Measurements from ENCODE around the gene HMBS. TPM values are rescaled to one million over a fixed set of nuclear protein-coding genes. Genes with fewer than 3 reads are reported as not detected.

Gene HMBS
- total RNA-seq, 4 donors from 2014 or later, result 8.7 to 31.1 (median 14.5) TPM

- H3K4me3 ChIP-seq, result no peak overlapping the region
- intact Hi-C loops (cut with DNase I; ENCODE audit: low total_unique reads) (no loop called here), in situ Hi-C loops (cut with MboI; ENCODE audit: low sequenced_read_pairs in 4 of 4) (no loop called here)
- no peak for TF ChIP-seq CTCF (IDR thresholded peaks at IDR 0.05 in 4 of 5, conservative IDR thresholded peaks at IDR 0.05 in 1 of 5)
- TF ChIP-seq POLR2A (IDR thresholded peaks at IDR 0.05), result no peak
- ATAC-seq, result no peak
- H3K36me3 ChIP-seq, result peaks cover 0 to 44% of the 10 kb centered on the region in 2 donors
- no peak for DNase-seq
- peaks cover 7 to 9% of the 10 kb centered on the region in 2 donors for H3K4me1 ChIP-seq
- H3K9me3 ChIP-seq, result no peaks in the 10 kb centered on the region
- no peak overlapping the region for H3K27ac ChIP-seq
- H3K27me3 ChIP-seq, result no peaks in the 10 kb centered on the region
These were observed 32.5 kb downstream of the HMBS start for GRCh38 chr11:119117004-119117706.

GRCh38 chr11:119118227-119118626 is 33.5 kb downstream of the HMBS start:
- Histone ChIP-seq H3K27ac (no peak overlapping the region), H3K9me3 (no peaks in the 10 kb centered on the region), H3K4me1 (peaks cover 16 to 20% of the 10 kb centered on the region in 2 donors), H3K4me3 (no peak overlapping the region), H3K27me3 (no peaks in the 10 kb centered on the region), H3K36me3 (peaks cover 0 to 33% of the 10 kb centered on the region in 2 donors)
- TF ChIP-seq CTCF (IDR thresholded peaks at IDR 0.05 in 4 of 5, conservative IDR thresholded peaks at IDR 0.05 in 1 of 5) (no peak), POLR2A (IDR thresholded peaks at IDR 0.05) (no peak)
- intact Hi-C loops (cut with DNase I; ENCODE audit: low total_unique reads), result no loop called here
- ATAC-seq, result no peak
- in situ Hi-C loops (cut with MboI; ENCODE audit: low sequenced_read_pairs in 4 of 4), result no loop called here
- no peak for DNase-seq

- DNase-seq (no peak), ATAC-seq (no peak)
- in situ Hi-C loops (cut with MboI; ENCODE audit: low sequenced_read_pairs in 4 of 4), result no loop called here
- no peaks in the 10 kb centered on the region for H3K27me3 ChIP-seq
- H3K4me3 ChIP-seq, result no peak overlapping the region
- H3K27ac ChIP-seq, result no peak overlapping the region
- intact Hi-C loops (cut with DNase I; ENCODE audit: low total_unique reads), result no loop called here
- no peaks in the 10 kb centered on the region for H3K9me3 ChIP-seq
- peaks cover 16 to 20% of the 10 kb centered on the region in 2 donors for H3K4me1 ChIP-seq
- peaks cover 0 to 30% of the 10 kb centered on the region in 2 donors for H3K36me3 ChIP-seq
- TF ChIP-seq POLR2A (IDR thresholded peaks at IDR 0.05) (no peak), CTCF (IDR thresholded peaks at IDR 0.05 in 4 of 5, conservative IDR thresholded peaks at IDR 0.05 in 1 of 5) (no peak)
These were observed 34.3 kb downstream of the HMBS start for GRCh38 chr11:119118946-119119345.

GRCh38 chr11:119120639-119121007 is 35.9 kb downstream of the HMBS start:
- ATAC-seq (no peak), DNase-seq (no peak)
- TF ChIP-seq CTCF (IDR thresholded peaks at IDR 0.05 in 4 of 5, conservative IDR thresholded peaks at IDR 0.05 in 1 of 5), result no peak
- TF ChIP-seq POLR2A (IDR thresholded peaks at IDR 0.05), result no peak
- Histone ChIP-seq H3K27me3 (no peaks in the 10 kb centered on the region), H3K4me1 (peaks cover 16 to 20% of the 10 kb centered on the region in 2 donors), H3K9me3 (no peaks in the 10 kb centered on the region), H3K36me3 (peaks cover 0 to 31% of the 10 kb centered on the region in 2 donors), H3K4me3 (peak overlapping the region; percentile 65 to 88 (median 76)), H3K27ac (peak overlapping the region; percentile 84 to 90 (median 86))
- intact Hi-C loops (cut with DNase I; ENCODE audit: low total_unique reads) (loop anchor here (1.0 to 5.0 kb wide), 6 partner anchors 13 to 179 kb away; partner anchors contain the start of genes C2CD2L, HMBS, HYOU1 and NLRX1), in situ Hi-C loops (cut with MboI; ENCODE audit: low sequenced_read_pairs in 4 of 4) (no loop called here)

Measured in gastrocnemius medialis (tissue), 4 donors.